H9 (cell line): ENCODE measurements around the gene BACH2. TPM values are rescaled to one million over a fixed set of nuclear protein-coding genes. Genes with fewer than 3 reads are reported as not detected.

Experiments
- DNase-seq: peaks from one replicate; pipeline ENCODE4 v3.0.0-alpha.2; 2017
- H2AFZ ChIP-seq: one replicate; pipeline ENCODE4 v1.6.1; 2013; ENCODE audit warnings: mild to moderate bottlenecking, low read length, control low read depth, moderate library complexity
- H2AK5ac ChIP-seq: 2 replicates; pipeline ENCODE4 v1.6.1; 2013; ENCODE audit warnings: low read length, control low read depth, mixed read lengths; ENCODE audit not compliant: insufficient read length
- H2BK120ac ChIP-seq: one replicate; pipeline ENCODE4 v1.6.1; 2013; ENCODE audit warnings: low read depth, mild to moderate bottlenecking, low read length, control low read depth, inconsistent platforms; ENCODE audit not compliant: poor library complexity, severe bottlenecking
- H2BK12ac ChIP-seq: 2 replicates; pipeline ENCODE4 v1.6.1; 2013; ENCODE audit warnings: low read length, control low read depth, mixed read lengths, low read depth; ENCODE audit not compliant: insufficient read length
- H2BK15ac ChIP-seq: 2 replicates; pipeline ENCODE4 v1.6.1; 2013; ENCODE audit warnings: low read depth, low read length, control low read depth
- H2BK20ac ChIP-seq: one replicate; pipeline ENCODE4 v1.6.1; 2013; ENCODE audit warnings: low read depth, mild to moderate bottlenecking, low read length, control low read depth, inconsistent platforms; ENCODE audit not compliant: poor library complexity, severe bottlenecking
- H2BK5ac ChIP-seq: 2 replicates; pipeline ENCODE4 v1.6.1; 2013; ENCODE audit warnings: low read length, control low read depth, mixed read lengths; ENCODE audit not compliant: insufficient read length
- H3K14ac ChIP-seq: 2 replicates; pipeline ENCODE4 v1.6.1; 2013; ENCODE audit warnings: low read length, control low read depth; ENCODE audit not compliant: insufficient read depth
- H3K18ac ChIP-seq: 2 replicates; pipeline ENCODE4 v1.6.1; 2013; ENCODE audit warnings: low read depth, mild to moderate bottlenecking, mixed read lengths, low read length, control low read depth; ENCODE audit not compliant: insufficient read length
- H3K23ac ChIP-seq: 2 replicates; pipeline ENCODE4 v1.6.1; 2013; ENCODE audit warnings: low read length, control low read depth, mixed read lengths, low read depth; ENCODE audit not compliant: insufficient read length
- H3K23me2 ChIP-seq: 2 replicates; pipeline ENCODE4 v1.6.1; 2013; ENCODE audit warnings: low read depth, mild to moderate bottlenecking, mixed read lengths, low read length, control low read depth; ENCODE audit not compliant: insufficient read length, poor library complexity, severe bottlenecking
- H3K27ac ChIP-seq: 2 replicates; pipeline ENCODE4 v1.5.1; 2013; ENCODE audit warnings: low read length, control low read depth, mixed read lengths, low read depth; ENCODE audit not compliant: insufficient read length
- H3K27me3 ChIP-seq: 2 replicates; pipeline ENCODE4 v1.6.1; 2013; ENCODE audit warnings: low read length, control low read depth, inconsistent platforms; ENCODE audit not compliant: insufficient read depth
- H3K4ac ChIP-seq: 2 replicates; pipeline ENCODE4 v1.6.1; 2013; ENCODE audit warnings: low read depth, mild to moderate bottlenecking, control low read depth, inconsistent platforms, low read length, moderate library complexity
- H3K4me1 ChIP-seq: 2 replicates; pipeline ENCODE4 v1.6.1; 2013; ENCODE audit warnings: low read length, control low read depth, inconsistent platforms; ENCODE audit not compliant: insufficient read depth
- H3K4me2 ChIP-seq: 2 replicates; pipeline ENCODE4 v1.6.1; 2013; ENCODE audit warnings: low read length, control low read depth, mixed read lengths; ENCODE audit not compliant: insufficient read length, insufficient read depth
- H3K56ac ChIP-seq: 2 replicates; pipeline ENCODE4 v1.6.1; 2013; ENCODE audit warnings: low read depth, mild to moderate bottlenecking, mixed read lengths, low read length, control low read depth; ENCODE audit not compliant: insufficient read length
- H3K79me1 ChIP-seq: 2 replicates; pipeline ENCODE4 v1.6.1; 2013; ENCODE audit warnings: low read depth, mild to moderate bottlenecking, moderate library complexity, low read length, control low read depth, inconsistent platforms; ENCODE audit not compliant: insufficient read depth, poor library complexity, severe bottlenecking
- H3K79me2 ChIP-seq: 2 replicates; pipeline ENCODE4 v1.6.1; 2013; ENCODE audit warnings: low read length, control low read depth, inconsistent platforms; ENCODE audit not compliant: insufficient read depth
- H3K9ac ChIP-seq: 2 replicates; pipeline ENCODE4 v1.6.1; 2013; ENCODE audit warnings: low read length, control low read depth, mixed read lengths; ENCODE audit not compliant: insufficient read length; ENCODE audit errors: extremely low read depth
- H3K9me3 ChIP-seq: one replicate; pipeline ENCODE4 v1.6.1; 2013; ENCODE audit warnings: low read depth, low read length, inconsistent platforms; ENCODE audit not compliant: control insufficient read depth
- H3T11ph ChIP-seq: one replicate; pipeline ENCODE4 v1.6.1; 2013; ENCODE audit warnings: mild to moderate bottlenecking, low read length, control low read depth, inconsistent platforms
- H4K20me1 ChIP-seq: one replicate; pipeline ENCODE4 v1.6.1; 2013; ENCODE audit not compliant: control insufficient read depth, insufficient read length, insufficient read depth
- H4K5ac ChIP-seq: 2 replicates; pipeline ENCODE4 v1.6.1; 2013; ENCODE audit warnings: low read depth, mild to moderate bottlenecking, mixed read lengths, low read length, control low read depth; ENCODE audit not compliant: insufficient read length
- H4K8ac ChIP-seq: replicated peaks from 2 replicates; pipeline ENCODE4 v1.6.1; 2013; ENCODE audit warnings: low read length, control low read depth, mixed read lengths, low read depth; ENCODE audit not compliant: insufficient read length
- H4K91ac ChIP-seq: 2 replicates; pipeline ENCODE4 v1.6.1; 2013; ENCODE audit warnings: low read depth, mild to moderate bottlenecking, moderate library complexity, mixed read lengths, low read length, control low read depth; ENCODE audit not compliant: insufficient read length
- H3K27ac Mint-ChIP-seq, 3 experiments: 2 replicates in 2 of 3; 3 replicates in 1 of 3; pipeline ENCODE4 v1.8.0; 2020 to 2021; ENCODE audit warnings: mixed read lengths in 3 of 3, mild to moderate bottlenecking in 1 of 3, moderate library complexity in 1 of 3
- H3K27me3 Mint-ChIP-seq: 2 replicates; pipeline ENCODE4 v1.8.0; 2021; ENCODE audit warnings: low read depth, mild to moderate bottlenecking, moderate library complexity, mixed read lengths
- H3K36me3 Mint-ChIP-seq, 3 experiments: 2 replicates in 2 of 3; 3 replicates in 1 of 3; pipeline ENCODE4 v1.8.0; 2020 to 2021; ENCODE audit warnings: low read depth in 3 of 3, mixed read lengths in 3 of 3; ENCODE audit not compliant: insufficient read depth in 1 of 3
- H3K4me1 Mint-ChIP-seq, 2 experiments: 2 replicates each; pipeline ENCODE4 v1.8.0; 2020; ENCODE audit warnings: mixed read lengths in 2 of 2
- H3K4me3 Mint-ChIP-seq, 2 experiments: 2 replicates in 1 of 2; 3 replicates in 1 of 2; pipeline ENCODE4 v1.8.0; 2020 to 2021; ENCODE audit warnings: mild to moderate bottlenecking in 2 of 2, mixed read lengths in 2 of 2, moderate library complexity in 1 of 2
- H3K9me3 Mint-ChIP-seq, 2 experiments: 2 replicates in 1 of 2; 3 replicates in 1 of 2; pipeline ENCODE4 v1.8.0; 2020; ENCODE audit warnings: mild to moderate bottlenecking in 2 of 2, mixed read lengths in 2 of 2, moderate library complexity in 1 of 2
- CTCF ChIP-seq: fragments of 200-600 bp; sonication (generic); conservative IDR thresholded peaks from 3 replicates; pipeline ENCODE4 v1.8.0; 2021; ENCODE audit warnings: antibody characterized with exemption, mild to moderate bottlenecking
- WGBS: extraction: QIAGEN DNeasy Blood & Tissue Kit; methylation state at CpG from one replicate; pipeline ENCODE4 v1.1.7; 2013; ENCODE audit warnings: missing lambda C conversion rate, low lambda C conversion rate, mixed read lengths; ENCODE audit not compliant: insufficient read length; ENCODE audit errors: extremely low coverage; 5-methylcytosine and 5-hydroxymethylcytosine counted together
- total RNA-seq: library from RNA; stranded (reverse); gene quantifications from 2 replicates; pipeline ENCODE4 v1.2.1, GENCODE V29; 2021

The BACH2 gene
- total RNA-seq, 1 experiment from 2014 or later = 2.0 TPM

GRCh38 chr6:90049295-90049694, 247.3 kb downstream of the BACH2 start:
- Mint-ChIP-seq H3K4me1 (no peaks in the 10 kb centered on the region), H3K27ac (no peak overlapping the region), H3K4me3 (no peak overlapping the region), H3K9me3 (peaks cover 18% of the 10 kb centered on the region in 2 experiments), H3K27me3 (no peaks in the 10 kb centered on the region), H3K36me3 (peaks cover 6 to 12% (median 10%) of the 10 kb centered on the region in 3 experiments; a peak in 6 of 7 replicates)
- no peak for DNase-seq
- Histone ChIP-seq H3K9ac (no peak overlapping the region), H4K8ac (no peak overlapping the region), H3K14ac (no peak overlapping the region), H3K4me2 (no peak overlapping the region), H3K4me1 (peaks cover 5% of the 10 kb centered on the region; the same call in 1 of the 2 replicates), H3K27me3 (no peaks in the 10 kb centered on the region), H3K18ac (no peak overlapping the region), H3T11ph (no peak overlapping the region), H3K79me1 (no peaks in the 10 kb centered on the region), H4K91ac (no peak overlapping the region), H3K56ac (no peak overlapping the region), H3K27ac (no peak overlapping the region), H3K9me3 (peaks cover 12% of the 10 kb centered on the region), H3K4ac (no peak overlapping the region), H2BK5ac (no peak overlapping the region), H3K23ac (no peak overlapping the region), H2BK15ac (no peak overlapping the region), H2AK5ac (no peak overlapping the region), H4K5ac (no peak overlapping the region), H3K79me2 (no peaks in the 10 kb centered on the region), H2BK12ac (no peak overlapping the region), H2BK120ac (no peak overlapping the region), H2AFZ (no peak overlapping the region), H2BK20ac (no peak overlapping the region), H4K20me1 (peaks cover under 1% of the 10 kb centered on the region), H3K23me2 (no peaks in the 10 kb centered on the region)
- TF ChIP-seq CTCF = no peak
- no CpG with 5 or more reads among the region's 5 CpGs for WGBS
